ENCODE measurements around the gene MYL5.

DNA sequence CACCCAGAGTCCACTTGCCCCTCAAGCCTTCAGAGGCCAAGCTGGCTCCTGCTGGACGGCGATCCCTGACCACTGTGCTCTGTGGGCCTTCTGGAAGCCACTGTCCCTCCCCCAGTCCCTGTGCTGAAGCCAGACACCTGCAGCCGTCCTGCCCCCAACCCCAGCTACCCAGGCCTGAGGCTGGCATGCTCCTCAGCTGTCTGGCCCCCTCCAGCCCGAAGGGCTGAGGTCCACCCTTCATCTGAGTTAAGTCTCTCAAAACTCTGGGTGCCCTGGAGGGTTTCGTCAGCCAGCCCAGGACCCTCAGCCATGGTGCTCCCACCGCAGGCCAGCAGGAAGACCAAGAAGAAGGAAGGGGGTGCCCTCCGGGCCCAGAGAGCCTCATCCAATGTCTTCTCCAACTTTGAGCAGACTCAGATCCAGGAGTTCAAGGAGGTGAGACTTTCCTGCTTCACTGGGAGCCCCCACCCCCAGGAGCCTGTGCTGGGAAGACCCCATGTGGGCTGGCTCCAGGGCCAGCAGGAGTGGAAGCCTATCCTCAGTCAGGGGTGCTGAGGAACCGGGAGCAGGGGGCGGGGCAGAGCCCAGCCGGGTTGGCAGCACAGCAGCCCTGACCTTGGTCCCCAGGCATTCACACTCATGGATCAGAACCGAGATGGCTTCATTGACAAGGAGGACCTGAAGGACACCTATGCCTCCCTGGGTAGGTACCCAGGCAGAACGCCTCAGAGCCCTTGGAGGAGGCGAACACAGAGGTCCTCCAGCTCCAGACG is 4.2 kb downstream of the MYL5 start:
- TF ChIP-seq, protein P1, sequence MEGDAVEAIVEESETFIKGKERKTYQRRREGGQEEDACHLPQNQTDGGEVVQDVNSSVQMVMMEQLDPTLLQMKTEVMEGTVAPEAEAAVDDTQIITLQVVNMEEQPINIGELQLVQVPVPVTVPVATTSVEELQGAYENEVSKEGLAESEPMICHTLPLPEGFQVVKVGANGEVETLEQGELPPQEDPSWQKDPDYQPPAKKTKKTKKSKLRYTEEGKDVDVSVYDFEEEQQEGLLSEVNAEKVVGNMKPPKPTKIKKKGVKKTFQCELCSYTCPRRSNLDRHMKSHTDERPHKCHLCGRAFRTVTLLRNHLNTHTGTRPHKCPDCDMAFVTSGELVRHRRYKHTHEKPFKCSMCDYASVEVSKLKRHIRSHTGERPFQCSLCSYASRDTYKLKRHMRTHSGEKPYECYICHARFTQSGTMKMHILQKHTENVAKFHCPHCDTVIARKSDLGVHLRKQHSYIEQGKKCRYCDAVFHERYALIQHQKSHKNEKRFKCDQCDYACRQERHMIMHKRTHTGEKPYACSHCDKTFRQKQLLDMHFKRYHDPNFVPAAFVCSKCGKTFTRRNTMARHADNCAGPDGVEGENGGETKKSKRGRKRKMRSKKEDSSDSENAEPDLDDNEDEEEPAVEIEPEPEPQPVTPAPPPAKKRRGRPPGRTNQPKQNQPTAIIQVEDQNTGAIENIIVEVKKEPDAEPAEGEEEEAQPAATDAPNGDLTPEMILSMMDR (IDR thresholded peaks at IDR 0.05) = no peak
- TF ChIP-seq POLR2AphosphoS5 (IDR thresholded peaks at IDR 0.05) = no peak
